Measurements from ENCODE around the gene FCRL4. TPM values are rescaled to one million over a fixed set of nuclear protein-coding genes. Genes with fewer than 3 reads are reported as not detected.

FCRL4 gene
- total RNA-seq, 1 experiment from 2014 or later, result not detected

- Histone ChIP-seq H2AK5ac (ENCODE audit: insufficient read length, low read length) (no peak overlapping the region), H3K79me2 (ENCODE audit: insufficient read depth, low read length) (no peaks in the 10 kb centered on the region), H3K23ac (ENCODE audit: insufficient read length, low read depth, low read length) (no peak overlapping the region), H4K5ac (ENCODE audit: insufficient read length, low read depth, low read length) (no peak overlapping the region), H2BK120ac (ENCODE audit: low read depth, low read length, poor library complexity, severe bottlenecking) (no peak overlapping the region), H3T11ph (ENCODE audit: low read length) (no peak overlapping the region), H3K4me2 (ENCODE audit: insufficient read depth, insufficient read length, low read length) (no peak overlapping the region), H3K14ac (ENCODE audit: insufficient read depth, low read length) (no peak overlapping the region), H3K79me1 (ENCODE audit: insufficient read depth, low read depth, low read length, poor library complexity, severe bottlenecking) (no peaks in the 10 kb centered on the region), H3K4ac (ENCODE audit: low read depth, low read length) (no peak overlapping the region), H2BK20ac (ENCODE audit: low read depth, low read length, poor library complexity, severe bottlenecking) (no peak overlapping the region), H3K4me1 (ENCODE audit: insufficient read depth, low read length) (no peaks in the 10 kb centered on the region), H2BK12ac (ENCODE audit: insufficient read length, low read depth, low read length) (no peak overlapping the region), H3K9ac (ENCODE audit: extremely low read depth, insufficient read length, low read length) (no peak overlapping the region), H2BK15ac (ENCODE audit: low read depth, low read length) (no peak overlapping the region), H4K91ac (ENCODE audit: insufficient read length, low read depth, low read length) (no peak overlapping the region), H3K27ac (ENCODE audit: insufficient read length, low read depth, low read length) (no peak overlapping the region), H3K18ac (ENCODE audit: insufficient read length, low read depth, low read length) (no peak overlapping the region), H2AFZ (ENCODE audit: low read length) (no peak overlapping the region), H2BK5ac (ENCODE audit: insufficient read length, low read length) (no peak overlapping the region), H3K23me2 (ENCODE audit: insufficient read length, low read depth, low read length, poor library complexity, severe bottlenecking) (no peaks in the 10 kb centered on the region), H4K20me1 (ENCODE audit: control insufficient read depth, insufficient read depth, insufficient read length) (no peaks in the 10 kb centered on the region), H4K8ac (replicated peaks; ENCODE audit: insufficient read length, low read depth, low read length) (no peak overlapping the region), H3K9me3 (ENCODE audit: control insufficient read depth, low read depth, low read length) (no peaks in the 10 kb centered on the region), H3K27me3 (ENCODE audit: insufficient read depth, low read length) (no peaks in the 10 kb centered on the region), H3K56ac (ENCODE audit: insufficient read length, low read depth, low read length) (no peak overlapping the region)
- peaks cover 0 to 4% of the 10 kb centered on the region in 2 experiments; a peak in 3 of 4 replicates for H3K4me1 Mint-ChIP-seq
- H3K4me3 Mint-ChIP-seq, result no peak overlapping the region
- no peaks in the 10 kb centered on the region; the same call in 1 of the 2 replicates for H3K27me3 Mint-ChIP-seq (ENCODE audit: low read depth)
- no peak overlapping the region for H3K27ac Mint-ChIP-seq
- TF ChIP-seq CTCF (conservative IDR thresholded peaks at IDR 0.05), result no peak
- WGBS (ENCODE audit: extremely low coverage, insufficient read length, low lambda C conversion rate), result no CpG with 5 or more reads among the region's 5 CpGs
- no peaks in the 10 kb centered on the region for H3K9me3 Mint-ChIP-seq
- DNase-seq, result no peak
- H3K36me3 Mint-ChIP-seq (ENCODE audit: insufficient read depth in 1 of 3, low read depth in 3 of 3), result no peaks in the 10 kb centered on the region
Observed at GRCh38 chr1:157622471-157622870, 24.6 kb upstream of the FCRL4 start.
